Measurements from ENCODE around the gene RPL32.
"Not testable (repeated sequence)": the region's sequence is repeated elsewhere in the genome, so short reads cannot be mapped to it uniquely, and the experiment has no call there.

RPL32 gene

DNA sequence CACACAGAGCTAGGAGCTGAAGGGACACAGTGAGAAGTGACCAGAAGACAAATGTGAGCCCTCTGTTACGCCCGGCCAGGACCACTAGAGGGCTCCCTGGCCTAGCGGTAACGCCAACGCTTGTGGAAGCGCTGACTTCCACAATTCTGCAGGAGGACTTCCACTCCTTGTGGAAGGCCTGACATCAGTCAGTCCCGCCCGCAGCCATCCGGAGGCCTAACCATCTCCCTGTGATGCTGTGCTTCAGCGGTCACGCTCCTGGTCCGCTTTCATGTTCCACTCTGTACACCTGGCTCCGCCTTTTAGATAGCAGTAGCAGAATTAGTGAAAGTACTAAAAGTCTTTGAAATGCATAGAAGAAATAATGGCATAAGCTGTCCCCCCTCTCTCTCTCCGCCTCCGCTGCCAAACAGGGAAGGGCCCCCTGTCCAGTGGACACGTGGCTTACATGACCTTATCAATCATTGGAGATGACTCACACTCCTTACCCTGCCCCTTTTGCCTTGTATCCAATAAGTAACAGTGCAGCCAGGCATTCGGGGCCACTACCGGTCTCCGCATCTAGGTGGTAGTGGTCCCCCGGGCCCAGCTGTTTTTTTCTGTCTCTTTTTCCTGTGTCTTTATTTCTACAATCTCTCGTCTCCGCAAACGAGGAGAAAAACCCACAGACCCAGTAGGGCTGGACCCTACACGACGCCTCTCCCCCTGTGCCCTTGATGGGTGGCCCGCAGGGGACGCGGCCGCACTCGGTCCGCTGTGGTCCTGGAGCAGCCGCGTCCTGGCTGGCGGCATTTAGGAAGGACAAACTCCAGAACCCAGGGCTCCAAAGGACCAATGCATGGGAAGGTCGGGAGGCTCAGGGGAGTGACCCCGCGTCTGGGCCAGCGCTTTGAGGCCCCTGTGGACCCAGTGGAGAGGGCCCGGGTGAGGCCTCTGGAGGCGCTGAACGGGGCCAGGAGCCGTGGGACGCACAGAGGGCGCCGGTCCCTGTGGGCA, 27.0 kb upstream of the RPL32 start:
- DNase-seq (peak; percentile 72), ATAC-seq (peak; percentile 72)

DNA sequence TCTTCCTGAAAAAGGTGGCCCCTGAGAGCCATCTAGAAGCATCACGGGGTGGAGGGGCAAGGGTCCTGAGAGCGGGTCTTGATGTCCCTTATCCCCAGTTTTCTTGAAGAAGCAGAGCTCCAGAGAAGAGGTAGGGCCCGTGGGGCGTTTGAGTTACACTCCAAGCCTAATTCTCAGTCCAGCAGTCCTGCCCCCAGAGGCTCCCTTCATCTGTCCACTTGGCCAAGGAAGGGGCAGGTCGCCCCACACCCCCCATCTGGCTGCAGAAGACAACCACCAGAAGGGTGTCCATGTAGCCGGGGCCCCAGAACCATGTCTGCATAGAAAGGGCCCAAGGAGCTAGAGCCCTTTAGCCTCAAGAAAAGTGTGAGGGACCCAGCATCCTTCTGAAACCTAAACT, 25.5 kb upstream of the RPL32 start:
- DNase-seq (no peak), ATAC-seq (no peak)

DNA sequence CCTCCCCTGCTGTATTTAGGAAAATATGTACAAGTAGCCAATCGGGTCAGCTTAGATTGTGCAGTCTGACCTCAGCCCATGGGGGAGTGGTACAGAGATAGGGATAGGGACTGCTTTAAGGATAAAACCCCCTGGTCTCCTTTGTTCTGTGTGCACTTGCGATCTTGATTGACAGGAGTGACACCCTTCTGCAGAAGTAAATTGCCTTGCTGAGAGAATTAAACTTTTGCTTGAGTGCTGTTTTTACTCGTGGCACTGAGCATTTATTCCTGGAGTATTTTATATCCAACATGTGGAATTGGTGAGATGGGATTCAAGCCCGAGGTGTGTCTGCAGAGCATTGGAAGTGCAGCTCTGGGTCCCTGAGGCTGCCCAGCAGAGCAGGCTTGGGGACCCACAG, 23.9 kb upstream of the RPL32 start:
- no peak for ATAC-seq
- no peak for DNase-seq

DNA sequence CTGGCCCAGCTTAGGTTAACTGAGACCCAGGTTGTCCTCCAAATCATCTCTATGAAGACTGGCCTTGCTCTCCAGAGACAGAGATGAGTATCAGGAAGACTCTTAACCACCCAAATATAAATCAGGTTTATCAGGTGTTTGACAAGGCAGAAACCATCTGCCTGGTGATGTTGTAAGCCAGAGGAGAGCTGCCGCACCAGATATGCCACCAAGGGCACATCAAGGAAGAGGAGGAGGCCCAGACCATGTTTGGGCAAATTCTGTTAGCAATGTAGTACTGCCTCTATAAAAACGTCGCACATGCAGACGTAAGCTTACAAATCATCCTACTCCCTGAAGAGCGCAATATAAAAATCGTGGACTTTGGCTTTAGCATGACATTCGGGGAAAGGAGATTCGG, 21.0 kb upstream of the RPL32 start:
- no peak for DNase-seq
- no peak for ATAC-seq

DNA sequence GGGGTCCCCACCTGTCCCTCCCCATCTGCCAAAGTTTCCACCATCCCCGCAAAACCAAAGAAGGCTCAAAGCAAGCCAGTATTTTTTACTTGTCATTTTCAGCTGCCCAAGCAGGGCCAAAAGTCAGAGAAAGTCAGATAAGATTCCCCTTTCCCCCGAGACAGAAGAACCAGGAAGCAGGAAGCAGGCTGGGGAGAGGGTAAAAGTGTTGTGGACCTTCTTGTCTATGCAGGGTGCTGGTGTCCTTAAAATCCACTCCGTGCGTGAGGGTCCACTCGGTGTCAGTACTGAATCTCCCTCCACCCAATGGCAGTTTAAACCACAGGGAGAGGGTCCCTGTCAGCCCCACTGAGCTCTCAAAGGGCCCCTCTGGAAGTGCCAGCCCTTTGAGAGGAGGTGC, 20.2 kb upstream of the RPL32 start:
- DNase-seq (no peak), ATAC-seq (no peak)

DNA sequence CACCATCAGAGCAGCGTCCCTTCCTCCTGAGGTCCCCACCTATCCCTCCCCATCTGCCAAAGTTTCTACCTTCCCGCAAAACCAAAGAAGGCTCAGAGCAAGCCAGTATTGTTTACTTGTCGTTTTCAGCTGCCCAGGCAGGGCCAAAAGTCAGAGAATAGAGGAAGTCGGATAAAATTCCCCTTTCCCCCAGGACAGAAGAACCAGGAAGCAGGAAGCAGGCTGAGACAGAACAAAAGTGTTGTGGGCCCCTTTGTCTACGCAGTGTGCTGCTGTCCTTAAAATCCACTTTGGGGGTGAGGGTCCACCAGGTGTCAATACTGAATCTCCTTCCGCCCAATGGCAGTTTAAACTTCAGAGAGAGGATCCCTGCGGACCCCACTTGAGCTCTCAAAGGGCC, 18.5 kb upstream of the RPL32 start:
- DNase-seq (no peak), ATAC-seq (no peak)

DNA sequence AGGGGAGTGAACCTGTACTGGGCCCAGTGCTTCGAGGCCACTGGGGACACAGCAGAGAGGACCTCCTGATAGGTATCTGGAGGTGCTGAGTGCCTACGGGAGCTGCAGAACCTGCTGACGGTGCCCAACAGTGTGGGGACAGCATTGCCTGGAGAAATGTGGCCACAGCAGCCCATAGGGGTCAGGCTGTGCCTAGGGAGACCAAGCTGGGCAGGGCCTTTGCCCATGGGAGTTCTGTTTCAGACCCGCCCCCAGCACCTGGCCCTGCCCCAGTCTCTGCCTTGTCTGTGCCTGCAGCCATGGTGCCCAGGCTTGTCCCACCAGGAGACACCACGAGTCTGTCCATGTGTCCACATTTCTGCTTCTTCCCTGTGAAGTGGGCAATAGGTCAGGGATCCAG, 15.3 kb upstream of the RPL32 start:
- DNase-seq (no peak), ATAC-seq (no peak)

DNA sequence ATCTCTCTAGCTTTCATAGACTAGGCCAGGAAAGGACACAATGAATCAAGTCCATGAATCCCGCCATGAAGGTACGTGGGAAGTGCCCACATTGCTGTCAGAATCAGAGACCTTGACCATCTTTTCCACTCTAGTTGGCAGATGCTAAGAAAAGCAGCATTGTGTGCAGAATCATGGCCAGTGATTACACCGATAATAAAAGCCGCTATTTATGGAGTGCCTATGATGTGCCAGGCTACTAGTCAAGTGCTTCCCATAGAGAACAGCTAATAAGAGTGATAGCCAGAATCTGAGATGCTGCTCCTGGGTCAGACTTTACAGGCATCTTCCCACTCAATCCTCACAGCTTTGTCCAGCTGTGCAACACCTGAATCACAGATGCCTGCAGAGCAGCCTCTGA, 13.2 kb upstream of the RPL32 start:
- no peak for DNase-seq
- no peak for ATAC-seq

DNA sequence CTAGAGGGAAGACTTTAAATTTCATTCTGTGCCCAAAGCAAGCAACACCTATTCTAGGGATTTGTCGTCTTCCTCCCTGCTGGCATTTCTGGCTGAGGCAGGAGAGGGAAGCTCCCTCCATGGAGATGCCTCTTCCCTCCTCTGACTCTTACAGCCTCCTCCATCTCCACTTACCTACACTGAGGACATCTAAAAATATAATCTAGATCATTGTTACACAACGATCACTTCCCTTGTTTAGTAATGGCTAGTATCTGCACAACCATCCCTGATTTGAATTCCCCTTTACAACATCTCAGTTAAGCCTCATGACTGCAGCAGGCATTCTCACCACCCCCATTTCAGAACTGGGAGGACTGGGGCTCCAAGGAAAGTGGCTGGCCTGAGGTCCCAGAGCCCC, 12.5 kb upstream of the RPL32 start:
- ATAC-seq, DNase-seq: not testable (repeated sequence)

DNA sequence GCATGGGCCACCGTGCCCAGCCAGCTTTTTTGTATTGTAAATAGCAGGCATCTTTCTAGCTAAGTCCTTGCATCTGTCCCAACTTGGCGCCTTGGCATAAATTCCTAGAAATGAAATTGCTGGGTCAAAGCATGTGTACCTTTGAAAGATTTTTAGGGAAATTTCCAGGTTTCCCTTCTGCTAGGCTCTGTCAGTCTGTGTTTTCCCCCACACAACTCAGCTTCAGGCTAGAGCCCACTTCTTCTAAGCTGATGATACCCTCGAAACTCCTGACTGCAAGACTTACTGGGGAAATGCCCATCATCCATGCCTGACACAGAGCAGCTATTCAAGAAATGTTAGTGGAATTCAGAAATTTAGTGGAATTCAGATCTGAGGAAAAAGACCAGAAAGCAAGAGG, 10.8 kb upstream of the RPL32 start:
- ATAC-seq: no peak

DNA sequence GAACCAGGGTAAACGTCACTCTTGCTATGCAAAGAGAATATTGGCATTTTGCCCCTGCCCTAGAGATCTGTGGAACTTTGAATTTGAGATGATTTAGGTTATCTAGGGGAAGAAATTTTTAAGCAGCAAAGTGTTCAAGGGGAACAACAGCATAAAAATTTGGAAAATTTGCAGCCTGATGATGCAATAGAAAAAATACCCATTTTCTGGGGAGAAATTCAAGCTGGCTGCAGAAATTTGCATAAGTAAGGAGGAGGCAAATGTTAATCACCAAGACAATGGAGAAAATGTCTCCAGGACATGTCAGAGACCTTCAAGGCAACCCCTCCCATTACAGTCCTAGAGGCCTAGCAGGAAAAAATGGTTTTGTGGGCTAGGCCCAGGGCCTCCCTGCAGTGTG, 4.4 kb upstream of the RPL32 start:
- ATAC-seq (no peak), DNase-seq (no peak)

More for the DNA sequence above, 10.8 kb upstream of the RPL32 start:
- no peak for DNase-seq

DNA sequence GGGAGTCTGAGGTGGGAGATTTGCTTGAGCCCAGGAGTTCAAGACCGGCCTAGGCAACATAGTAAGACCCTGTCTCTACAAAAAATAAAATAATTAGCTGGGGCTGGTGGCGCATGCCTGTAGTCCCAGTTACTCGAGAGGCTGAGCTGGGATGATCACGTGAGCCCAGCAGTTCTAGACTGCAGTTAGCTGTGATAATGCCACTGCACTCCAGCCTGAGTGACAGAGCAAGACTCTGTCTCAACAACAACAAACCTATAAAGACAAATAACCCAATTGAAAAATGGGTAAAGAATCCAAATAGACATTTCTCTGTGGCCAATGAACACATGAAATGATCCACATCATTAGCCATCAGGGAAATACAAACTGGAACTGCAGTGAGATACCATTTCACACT, 1.1 kb upstream of the RPL32 start:
- no peak for ATAC-seq

DNA sequence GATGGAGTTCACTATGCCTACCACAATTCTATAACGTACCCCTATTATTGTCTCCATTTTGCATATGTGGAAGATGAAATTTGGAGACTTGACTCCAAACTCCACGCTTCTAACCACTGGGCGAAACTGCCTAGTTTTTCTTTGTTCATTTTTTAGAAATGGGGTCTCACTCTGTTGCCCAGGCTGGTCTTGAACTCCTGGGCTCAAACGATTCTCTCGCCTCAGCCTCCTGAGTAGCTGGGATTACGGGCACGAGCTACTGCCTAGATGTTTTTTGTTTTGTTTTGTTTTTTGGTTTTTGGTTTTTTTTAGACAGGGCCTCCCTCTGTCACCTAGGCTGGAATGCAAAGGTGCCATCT, 584 bp upstream of the RPL32 start:
- no peak for ATAC-seq
- no peak for DNase-seq

More for the DNA sequence above, 1.1 kb upstream of the RPL32 start:
- no peak for DNase-seq

DNA sequence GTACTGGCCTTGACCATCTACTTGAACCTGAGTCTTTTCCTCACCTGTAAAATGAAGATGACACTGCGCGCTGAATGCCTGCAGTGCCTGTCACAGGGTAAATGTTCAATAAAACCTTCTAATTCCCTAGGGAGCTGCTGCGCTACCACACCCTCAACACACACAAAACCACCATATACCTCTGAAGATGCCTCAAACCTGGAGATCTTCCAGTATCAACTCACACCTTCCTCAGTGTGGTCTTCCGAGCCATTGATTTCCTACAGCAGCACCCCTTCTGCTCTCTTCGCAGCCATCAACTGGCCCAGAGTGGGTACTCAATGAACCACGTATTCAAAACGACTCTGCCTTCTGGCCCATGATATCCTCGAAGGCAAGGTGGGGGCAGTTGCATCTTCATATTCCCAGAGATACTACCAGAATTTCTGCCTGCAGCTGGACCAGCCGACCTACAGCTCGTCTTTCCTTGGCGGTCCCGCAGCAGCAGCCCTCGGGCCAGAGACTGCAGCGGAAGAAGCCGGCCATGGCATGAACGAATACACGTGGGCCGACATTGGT, 695 bp downstream of the RPL32 start:
- no peak for DNase-seq

DNA sequence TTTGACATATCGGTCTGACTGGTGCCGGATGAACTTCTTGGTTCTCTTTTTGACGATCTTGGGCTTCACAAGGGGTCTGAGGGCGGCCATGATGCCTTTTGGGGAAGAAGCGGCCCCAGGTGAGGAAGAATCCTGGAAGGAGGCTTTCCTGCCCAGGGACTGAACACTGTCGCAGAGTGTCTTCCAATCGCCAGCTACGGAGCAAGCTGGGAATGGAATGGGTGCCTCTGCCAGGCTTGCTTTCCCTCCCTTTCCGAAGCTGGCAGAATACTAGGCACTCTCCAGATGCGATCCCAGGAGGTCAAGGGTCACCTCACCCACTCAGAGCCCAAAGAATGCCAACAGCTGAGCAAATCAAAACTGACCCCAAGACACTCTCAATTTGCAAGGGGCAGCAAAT, 1.2 kb downstream of the RPL32 start:
- DNase-seq, ATAC-seq: not testable (repeated sequence)

More for the DNA sequence above, 695 bp downstream of the RPL32 start:
- ATAC-seq: peak; percentile 10

DNA sequence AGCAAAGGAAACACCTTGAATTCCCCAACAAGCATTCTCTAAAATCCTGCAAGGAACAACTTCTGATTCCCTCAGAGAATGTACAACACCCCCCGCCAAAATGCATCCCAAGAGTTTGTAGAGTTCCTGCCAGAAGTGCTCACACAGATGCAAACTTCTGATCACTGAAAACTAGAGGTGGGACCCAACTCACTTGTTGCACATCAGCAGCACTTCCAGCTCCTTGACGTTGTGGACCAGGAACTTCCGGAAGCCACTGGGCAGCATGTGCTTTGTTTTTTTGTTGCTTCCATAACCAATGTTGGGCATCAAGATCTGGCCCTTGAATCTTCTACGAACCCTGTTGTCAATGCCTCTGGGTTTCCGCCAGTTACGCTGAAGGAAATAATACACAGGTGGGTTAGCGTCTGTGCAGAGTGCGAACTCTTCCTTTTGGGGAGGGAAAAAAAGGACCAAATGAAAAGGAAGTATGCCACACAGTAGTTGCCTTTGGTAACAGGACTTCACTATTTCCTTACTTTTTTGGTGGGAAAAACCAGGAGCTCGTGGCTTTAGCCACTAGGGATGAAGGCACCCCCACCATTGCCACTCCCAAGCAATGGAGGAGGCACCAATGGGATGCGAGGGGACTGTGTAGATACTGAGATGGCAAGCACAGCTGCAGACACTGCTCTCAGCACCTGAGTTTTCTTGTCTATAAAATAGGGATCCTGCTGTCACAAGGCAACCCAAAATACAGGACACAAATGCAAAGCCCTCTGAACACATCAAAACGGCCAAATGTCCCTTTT, 2.0 kb downstream of the RPL32 start:
- DNase-seq: no peak
- ATAC-seq: no peak

DNA sequence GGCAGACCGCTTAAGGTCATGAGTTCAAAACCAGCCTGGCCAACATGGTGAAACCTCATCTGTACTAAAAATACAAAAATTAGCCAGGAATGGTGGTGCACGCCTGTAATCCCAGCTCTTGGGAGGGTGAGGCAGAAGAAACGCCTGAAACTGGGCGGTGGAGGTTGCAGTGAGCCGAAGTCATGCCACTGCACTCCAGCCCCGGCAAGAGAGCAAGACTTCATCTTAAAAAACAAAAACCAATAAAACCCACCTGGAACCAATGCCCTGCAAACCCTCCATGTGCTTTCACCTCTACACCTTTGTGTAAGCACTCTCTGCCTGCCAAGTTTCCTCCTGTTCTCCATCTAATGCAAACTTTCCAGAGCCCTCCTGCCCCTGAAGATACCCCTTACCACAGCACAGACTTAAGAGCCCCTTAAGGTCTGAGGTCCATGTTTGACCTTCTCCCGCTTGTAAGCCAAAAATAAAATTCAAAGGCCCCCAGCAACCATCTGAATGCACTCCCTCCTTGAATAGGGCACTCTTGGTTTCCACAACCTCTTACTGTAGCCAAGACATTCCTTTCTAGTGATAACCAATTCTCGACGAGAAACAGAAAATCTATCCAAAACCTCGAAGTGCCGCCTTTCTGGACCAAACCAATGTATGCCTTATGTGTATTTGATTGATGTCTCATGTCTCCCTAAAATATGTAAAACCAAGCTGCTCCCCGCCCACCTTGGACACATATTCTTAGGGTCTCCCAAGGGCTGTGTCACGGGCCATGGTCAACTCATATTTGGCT, 3.0 kb downstream of the RPL32 start:
- DNase-seq: no peak

DNA sequence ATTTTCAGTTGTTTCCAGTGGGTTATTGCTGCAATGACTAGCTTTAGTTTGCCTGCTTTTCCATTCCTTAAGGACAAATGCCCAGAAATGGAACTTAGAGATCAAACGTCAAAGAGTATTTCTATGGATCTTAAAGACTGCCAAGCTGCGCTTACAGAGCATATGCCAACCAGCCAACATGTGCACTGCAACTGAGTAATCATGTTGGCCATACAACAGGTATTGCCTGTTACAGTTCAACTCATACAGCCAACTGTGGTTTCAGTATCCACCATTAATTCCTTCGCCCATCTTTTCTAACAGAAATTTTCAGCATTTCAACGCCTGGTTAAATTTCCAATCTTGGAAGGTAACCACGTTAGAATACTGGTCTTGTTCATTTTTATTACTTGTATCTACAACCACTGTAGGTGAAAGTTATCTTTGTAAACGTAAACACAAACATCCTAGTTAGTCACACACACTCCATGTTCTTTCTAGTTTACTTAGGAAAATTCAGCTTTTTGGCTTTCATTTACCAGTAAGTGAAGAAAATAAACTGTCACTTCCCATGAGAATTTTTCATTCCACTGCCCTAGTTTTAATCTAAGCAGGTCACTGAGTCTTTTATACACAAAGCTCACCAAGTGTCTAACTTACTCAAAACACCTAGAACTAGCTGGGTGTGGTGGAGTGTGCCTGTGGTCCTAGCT, 3.9 kb downstream of the RPL32 start:
- no peak for ATAC-seq
- no peak for DNase-seq

More for the DNA sequence above, 3.0 kb downstream of the RPL32 start:
- no peak for ATAC-seq

DNA sequence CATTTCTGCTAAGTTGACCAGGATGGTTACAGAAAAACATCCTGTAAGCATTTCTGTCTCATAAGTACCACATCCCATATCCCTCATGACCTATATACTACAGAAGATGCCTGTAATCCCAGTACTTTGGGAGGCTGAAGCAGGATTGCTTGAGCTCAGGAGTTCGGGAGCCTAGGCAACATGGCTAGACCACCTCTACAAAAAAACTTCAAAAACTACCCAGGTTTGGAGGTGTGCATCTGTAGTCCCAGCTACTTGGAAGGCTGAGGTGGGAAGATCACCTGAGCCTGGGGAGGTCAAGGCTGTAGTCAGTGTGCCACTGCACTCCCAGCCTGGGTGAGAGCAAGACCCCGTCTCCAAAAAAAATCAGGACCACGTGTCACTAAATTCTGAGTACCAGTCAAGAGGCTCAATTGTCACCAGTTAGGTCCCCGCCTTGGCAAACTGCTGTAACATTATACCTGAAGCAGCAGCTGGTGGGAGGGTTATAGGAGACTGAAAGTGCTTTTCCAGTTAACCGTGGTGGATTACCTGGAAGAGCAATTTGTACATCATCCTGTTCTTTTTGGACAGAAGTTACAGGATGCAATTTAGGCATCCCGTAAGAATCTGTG, 6.2 kb downstream of the RPL32 start:
- no peak for ATAC-seq
- DNase-seq: no peak

DNA sequence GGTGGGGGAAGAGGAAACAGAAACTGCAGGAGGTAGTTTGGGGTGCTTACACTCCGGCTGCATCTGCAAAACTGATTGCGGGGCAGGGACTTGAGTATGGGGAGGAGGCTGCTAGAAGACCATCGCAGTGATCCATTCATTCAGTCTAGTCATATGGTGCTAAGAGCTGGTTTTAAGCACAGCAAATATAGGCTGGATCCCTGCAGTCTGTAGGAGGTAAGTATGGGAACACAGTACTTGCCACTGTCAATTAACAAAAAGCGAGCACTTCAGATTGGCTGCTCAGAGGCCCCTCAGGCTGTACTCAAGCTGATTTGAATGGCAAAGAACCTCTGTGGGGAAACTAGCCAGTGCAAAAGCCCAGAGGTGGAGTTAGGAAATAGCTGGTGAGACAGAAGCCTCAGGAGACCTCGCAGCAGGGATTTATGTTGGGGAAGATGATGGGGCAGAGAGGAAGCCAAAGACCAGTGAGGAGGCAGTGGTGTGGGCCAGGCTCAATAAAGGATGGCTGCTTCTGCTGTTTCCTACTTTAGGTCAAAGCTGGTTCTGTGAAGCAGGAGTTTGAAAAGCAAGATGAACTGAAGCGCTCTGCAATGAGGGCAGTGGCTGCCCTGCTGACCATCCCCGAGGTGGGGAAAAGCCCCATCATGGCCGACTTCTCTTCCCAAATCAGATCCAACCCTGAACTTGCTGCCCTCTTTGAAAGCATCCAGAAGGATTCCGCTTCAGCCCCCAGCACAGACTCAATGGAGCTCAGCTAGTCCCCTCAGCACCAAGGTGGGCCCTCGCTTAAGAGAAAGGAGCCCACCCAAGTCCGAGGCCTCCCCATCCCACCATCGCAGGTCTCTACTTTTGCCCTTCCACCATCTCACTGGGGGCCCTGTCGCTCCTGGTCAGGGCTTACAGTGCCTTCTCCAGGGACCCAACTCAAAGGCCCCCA, 7.9 kb downstream of the RPL32 start:
- DNase-seq (no peak), ATAC-seq (no peak)
